Parathyroid adenoma (tissue), 2 donors: ENCODE measurements around the gene INPP5D.
"Not testable (repeated sequence)": the region's sequence is repeated elsewhere in the genome, so short reads cannot be mapped to it uniquely, and the experiment has no call there.

Experiments used
- H2AFZ ChIP-seq: fragments of 300-600 bp; sonication (generic); one replicate; pipeline ENCODE4 v1.7.0; 2017; ENCODE audit warnings: antibody characterized with exemption, mild to moderate bottlenecking
- H3K27ac ChIP-seq: fragments of 300-600 bp; sonication (generic); one replicate; pipeline ENCODE4 v1.7.0; 2017
- H3K27me3 ChIP-seq: fragments of 300-600 bp; sonication (generic); one replicate; pipeline ENCODE4 v1.7.0; 2017; ENCODE audit warnings: low read length; ENCODE audit not compliant: control insufficient read depth, insufficient read depth
- H3K36me3 ChIP-seq: fragments of 300-600 bp; sonication (generic); one replicate; pipeline ENCODE4 v1.7.0; 2017; ENCODE audit warnings: low read length; ENCODE audit not compliant: control insufficient read depth, insufficient read depth
- H3K4me1 ChIP-seq: fragments of 300-600 bp; sonication (generic); one replicate; pipeline ENCODE4 v1.7.0; 2017; ENCODE audit warnings: control low read depth
- H3K4me2 ChIP-seq: fragments of 300-600 bp; sonication (generic); one replicate; pipeline ENCODE4 v1.7.0; 2017; ENCODE audit warnings: low read length
- H3K4me3 ChIP-seq: fragments of 300-600 bp; sonication (generic); one replicate; pipeline ENCODE4 v1.7.0; 2017; ENCODE audit warnings: low read depth, low read length
- H3K79me2 ChIP-seq: fragments of 300-600 bp; sonication (generic); one replicate; pipeline ENCODE4 v1.7.0; 2017; ENCODE audit warnings: control low read depth
- H3K9ac ChIP-seq: fragments of 300-600 bp; sonication (generic); one replicate; pipeline ENCODE4 v1.7.0; 2017; ENCODE audit warnings: mild to moderate bottlenecking
- H3K9me3 ChIP-seq: fragments of 300-600 bp; sonication (generic); one replicate; pipeline ENCODE4 v1.7.0; 2017; ENCODE audit warnings: low read length; ENCODE audit not compliant: control insufficient read depth
- CTCF ChIP-seq: fragments of 300-600 bp; sonication (generic); IDR thresholded peaks from one replicate; pipeline ENCODE4 v1.7.0; 2017; ENCODE audit warnings: antibody characterized with exemption, mild to moderate bottlenecking
- donor health status: primary hyperparathyroidism.

INPP5D gene

GRCh38 chr2:233156001-233156400 lies 95.9 kb downstream of the INPP5D start:
- Histone ChIP-seq H3K4me2 (no peak overlapping the region), H3K27me3 (no peaks in the 10 kb centered on the region), H3K27ac (no peak overlapping the region), H3K9ac (no peak overlapping the region), H3K79me2 (no peaks in the 10 kb centered on the region), H3K4me1 (peaks cover 5% of the 10 kb centered on the region), H3K36me3 (no peaks in the 10 kb centered on the region), H3K4me3 (no peak overlapping the region), H2AFZ (no peak overlapping the region), H3K9me3 (no peaks in the 10 kb centered on the region)
- TF ChIP-seq CTCF: no peak

DNA sequence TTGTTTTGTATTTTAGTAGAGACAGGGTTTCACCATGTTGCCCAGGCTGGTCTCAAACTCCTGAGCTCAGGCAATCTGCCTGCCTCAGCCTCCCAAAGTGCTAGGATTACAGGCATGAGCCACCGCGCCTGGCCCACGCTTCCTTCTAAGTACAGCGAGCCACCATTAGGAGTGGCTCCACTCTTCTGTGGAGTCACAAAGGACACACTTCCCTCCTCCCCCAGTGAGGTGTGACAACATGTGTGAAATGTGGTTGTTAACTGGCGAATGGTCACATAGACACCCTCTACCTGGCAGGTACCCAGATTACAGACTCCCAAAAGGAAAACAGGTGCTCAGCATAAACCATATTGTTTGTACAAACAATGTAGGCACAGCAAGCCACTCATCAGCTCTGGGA lies 96.3 kb downstream of the INPP5D start:
- H3K9me3 ChIP-seq, H3K4me3 ChIP-seq, H3K27me3 ChIP-seq, H3K9ac ChIP-seq, H3K36me3 ChIP-seq, H2AFZ ChIP-seq, H3K27ac ChIP-seq, H3K4me2 ChIP-seq, H3K79me2 ChIP-seq, H3K4me1 ChIP-seq: not testable (repeated sequence)

- H3K9ac ChIP-seq: no peak overlapping the region
- H2AFZ ChIP-seq: no peak overlapping the region
- no peak overlapping the region for H3K4me3 ChIP-seq
- no peak overlapping the region for H3K27ac ChIP-seq
- H3K4me1 ChIP-seq: no peaks in the 10 kb centered on the region
- no peak for TF ChIP-seq CTCF
- H3K36me3 ChIP-seq: no peaks in the 10 kb centered on the region
- H3K27me3 ChIP-seq: no peaks in the 10 kb centered on the region
- H3K79me2 ChIP-seq: no peaks in the 10 kb centered on the region
- no peak overlapping the region for H3K4me2 ChIP-seq
- H3K9me3 ChIP-seq: no peaks in the 10 kb centered on the region
These were observed 101.6 kb downstream of the INPP5D start for GRCh38 chr2:233161730-233162129.

DNA sequence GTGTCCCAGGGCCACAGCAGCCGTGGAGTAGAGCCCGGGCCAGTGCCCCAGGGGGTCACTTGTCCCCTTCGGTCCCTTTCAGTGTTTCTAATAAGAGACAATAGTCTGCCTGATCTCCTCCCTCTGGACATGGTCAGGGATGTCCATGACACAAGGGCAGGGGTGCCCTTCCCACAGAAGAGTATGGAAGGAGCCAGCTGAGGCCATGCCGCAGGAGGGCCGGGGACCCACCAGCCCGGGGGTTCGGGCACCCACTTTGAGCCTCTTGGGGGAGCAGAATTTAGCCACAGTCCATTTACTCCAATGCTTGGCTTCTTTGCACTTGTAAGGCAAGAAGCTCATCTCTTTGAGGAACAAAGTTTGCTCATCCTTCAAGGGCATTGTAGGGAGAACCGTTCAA lies 102.6 kb downstream of the INPP5D start:
- Histone ChIP-seq H3K4me1 (no peaks in the 10 kb centered on the region), H2AFZ (no peak overlapping the region), H3K9me3 (no peaks in the 10 kb centered on the region), H3K9ac (no peak overlapping the region), H3K4me3 (no peak overlapping the region), H3K79me2 (no peaks in the 10 kb centered on the region), H3K27ac (no peak overlapping the region), H3K4me2 (no peak overlapping the region), H3K36me3 (no peaks in the 10 kb centered on the region), H3K27me3 (no peaks in the 10 kb centered on the region)
- TF ChIP-seq CTCF: no peak

DNA sequence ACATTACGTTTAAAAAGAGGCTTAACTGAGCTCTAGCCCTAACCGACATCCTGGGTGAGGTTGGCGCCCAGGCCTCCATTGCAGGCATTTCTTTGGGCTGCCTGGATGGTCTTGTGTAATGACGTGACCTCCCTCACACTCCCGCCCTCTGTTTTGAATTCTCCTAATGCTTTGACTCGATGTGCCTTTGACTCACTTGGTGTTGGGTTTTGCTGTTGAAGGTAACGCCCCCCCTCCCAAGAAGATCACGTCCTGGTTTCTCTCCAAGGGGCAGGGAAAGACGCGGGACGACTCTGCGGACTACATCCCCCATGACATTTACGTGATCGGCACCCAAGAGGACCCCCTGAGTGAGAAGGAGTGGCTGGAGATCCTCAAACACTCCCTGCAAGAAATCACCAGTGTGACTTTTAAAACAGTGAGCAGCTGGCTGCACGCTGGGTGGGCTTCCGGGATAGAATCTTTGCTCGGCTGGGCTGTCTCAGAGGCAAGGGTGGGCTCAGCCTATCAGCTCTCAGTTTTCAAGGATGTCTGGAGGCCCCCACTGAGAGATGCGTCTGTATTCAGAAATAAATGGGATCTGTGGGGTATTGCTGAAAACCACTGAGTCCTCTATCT lies 103.5 kb downstream of the INPP5D start:
- Histone ChIP-seq H3K9me3 (no peaks in the 10 kb centered on the region), H3K4me2 (no peak overlapping the region), H3K9ac (no peak overlapping the region), H3K4me1 (no peaks in the 10 kb centered on the region), H3K4me3 (no peak overlapping the region), H3K27ac (no peak overlapping the region), H3K27me3 (no peaks in the 10 kb centered on the region), H2AFZ (no peak overlapping the region), H3K79me2 (no peaks in the 10 kb centered on the region), H3K36me3 (no peaks in the 10 kb centered on the region)
- no peak for TF ChIP-seq CTCF
